GM19099 (cell line): ENCODE measurements around the gene HACE1.

Experiments used
- POLR2A ChIP-seq: IDR thresholded peaks from 3 replicates; pipeline ENCODE4 v1.6.1; 2011; ENCODE audit warnings: low read depth; ENCODE audit not compliant: insufficient read length; ENCODE audit errors: extremely low read depth

The HACE1 gene

DNA sequence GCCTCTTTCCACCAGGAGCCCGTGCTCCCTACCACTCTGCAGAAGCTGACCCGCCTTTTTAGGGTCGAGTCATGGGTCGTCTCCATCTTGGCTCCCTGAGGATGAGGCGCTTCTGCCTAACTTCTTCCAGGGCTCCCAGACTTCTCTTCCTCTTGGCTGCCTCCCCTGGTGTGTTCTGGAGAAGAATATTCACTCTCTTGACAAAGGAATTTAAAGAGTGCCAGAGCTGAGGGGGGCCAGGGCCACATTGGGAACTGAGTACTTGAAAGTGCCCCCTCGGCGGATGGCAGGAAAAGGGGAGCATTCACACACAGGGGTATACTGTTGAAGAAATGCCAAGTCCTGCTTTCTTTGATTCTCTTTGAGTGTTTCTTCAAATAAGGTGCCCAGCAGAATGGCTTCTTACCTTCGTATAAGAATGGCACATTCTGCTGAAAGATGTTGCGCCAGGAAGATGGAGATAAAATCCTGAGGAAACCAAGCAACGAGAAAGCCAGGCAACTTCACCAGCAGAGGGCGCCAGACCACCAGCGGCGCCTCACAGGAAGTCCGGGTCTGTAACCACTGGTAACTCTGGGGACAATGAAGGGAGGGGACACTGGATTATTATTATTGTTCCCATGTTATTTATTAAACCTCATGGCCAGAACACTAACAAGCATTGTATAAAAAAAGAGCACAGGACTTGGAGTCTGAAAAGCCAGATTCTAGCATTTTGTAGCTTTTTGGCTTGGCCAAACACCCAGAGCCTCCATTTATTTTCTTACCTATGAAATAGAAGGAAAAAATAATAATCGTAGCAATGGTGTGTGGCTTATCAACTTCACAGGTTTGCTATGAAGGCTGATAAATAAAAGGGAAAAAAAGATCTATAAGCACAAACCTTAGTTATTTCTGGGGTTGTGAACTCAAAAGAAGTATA lies 176.7 kb downstream of the HACE1 start:
- TF ChIP-seq POLR2A, result no peak

DNA sequence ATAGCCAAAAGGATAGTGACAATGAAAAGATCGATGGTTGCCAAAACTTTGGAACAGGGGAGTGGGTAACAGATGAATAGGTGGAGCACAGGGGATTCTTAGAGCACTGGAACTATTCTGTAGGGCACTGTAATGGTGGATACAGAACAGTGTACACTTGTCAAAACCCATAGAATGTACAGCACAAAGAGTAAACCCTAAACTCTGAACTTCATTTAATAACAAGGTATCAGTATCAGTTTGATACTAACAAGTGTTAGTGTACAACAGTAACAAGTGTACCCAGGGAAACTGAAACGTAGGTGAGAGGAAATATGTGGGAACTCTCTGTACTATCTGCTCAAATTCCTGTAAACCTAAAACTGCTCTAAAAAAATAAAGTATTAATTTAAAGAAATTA lies 179.2 kb downstream of the HACE1 start:
- no peak for TF ChIP-seq POLR2A

DNA sequence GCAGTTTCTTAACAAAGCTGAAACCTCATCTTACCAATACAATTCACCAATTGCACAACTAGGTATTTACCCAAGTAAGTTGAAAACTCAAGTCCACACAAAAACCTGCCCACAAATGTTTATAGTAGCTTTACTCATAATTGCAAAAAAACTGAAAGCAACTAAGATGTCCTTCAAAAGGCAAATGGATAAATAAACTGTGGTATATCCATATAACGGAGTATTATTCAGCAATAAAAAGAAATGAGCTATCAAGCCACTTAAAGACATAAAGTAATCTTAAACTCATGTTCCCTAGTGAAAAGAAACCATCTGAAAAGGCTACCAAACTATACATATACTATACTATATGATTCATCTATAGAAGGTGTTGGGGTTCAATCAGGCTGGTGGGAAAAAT lies 179.7 kb downstream of the HACE1 start:
- TF ChIP-seq POLR2A, result no peak
